OCI-LY3 (cell line): ENCODE data around the gene UBASH3A.

Experiments used
- CTCF ChIP-seq: fragments of 200-600, 300-600 bp; sonication (generic); IDR thresholded peaks from 2 replicates; pipeline ENCODE4 v1.5.1; 2014; ENCODE audit warnings: antibody characterized with exemption, low read length, low read depth
- EZH2phosphoT487 ChIP-seq: fragments of 200-600 bp; shearing (Covaris generic); IDR thresholded peaks from 2 replicates; pipeline ENCODE4 v1.6.1; 2018; ENCODE audit warnings: antibody characterized with exemption, mixed run types, low read depth

DNA sequence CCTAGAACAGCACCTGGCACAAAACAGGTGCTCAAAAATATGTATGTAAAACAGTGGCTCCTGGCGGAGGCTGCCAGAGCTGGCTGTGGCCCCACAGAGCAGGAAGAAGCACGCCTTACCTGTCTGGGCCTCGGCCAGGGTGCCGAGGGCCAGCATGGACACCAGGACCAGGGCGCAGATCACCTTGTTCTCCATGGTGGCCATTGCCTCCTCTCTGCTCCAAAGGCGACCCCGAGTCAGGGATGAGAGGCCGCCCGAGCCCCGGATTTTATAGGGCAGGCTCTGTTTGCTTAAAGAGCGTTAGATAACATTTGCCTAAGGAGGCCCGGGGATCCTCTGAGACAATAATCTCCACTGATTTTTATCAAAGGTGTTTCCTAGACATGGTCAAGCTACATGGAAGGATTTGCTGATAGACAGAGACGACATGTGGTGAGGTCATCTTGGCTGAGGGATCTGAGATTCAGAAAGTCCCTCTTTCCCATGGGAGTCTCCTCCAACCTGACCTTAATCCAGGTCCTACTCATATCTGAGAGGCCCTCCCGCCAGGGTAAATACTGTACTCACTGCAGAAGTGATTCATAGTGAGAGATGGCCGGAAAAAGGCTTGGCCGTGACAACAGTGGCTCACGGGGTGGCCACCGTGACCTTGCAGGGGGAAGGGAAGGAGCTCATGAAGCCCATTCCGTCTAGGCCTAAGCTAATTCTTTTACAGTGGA lies 37.3 kb upstream of the UBASH3A start, which contains the start of gene TFF1:
- TF ChIP-seq CTCF (no peak), EZH2phosphoT487 (no peak)
